Esophagus squamous epithelium (tissue), 5 donors: Measurements from ENCODE around the gene PRRX2. TPM values are rescaled to one million over a fixed set of nuclear protein-coding genes. Genes with fewer than 3 reads are reported as not detected.

ENCODE experiments used
- DNase-seq: peaks from one replicate; lab custom pipeline; 2025; lab: John Stamatoyannopoulos, UW
- H3K27ac ChIP-seq, 4 donors: fragments of 200-600 bp; sonication (generic); one replicate each; pipeline ENCODE4 v1.5.1; 2016 to 2019; ENCODE audit warnings: mild to moderate bottlenecking in 1 of 4
- H3K27me3 ChIP-seq, 4 donors: fragments of 200-600 bp; sonication (generic); 1 replicate in 3 of 4; 2 replicates in 1 of 4; pipeline versions ENCODE4 v1.5.1 to v1.6.0; 2017 to 2021; ENCODE audit warnings: antibody characterized with exemption in 1 of 4
- H3K36me3 ChIP-seq, 3 donors: fragments of 200-600 bp; sonication (generic); one replicate each; pipeline ENCODE4 v1.5.1; 2016 to 2019
- H3K4me1 ChIP-seq, 3 donors: fragments of 200-600 bp; sonication (generic); one replicate each; pipeline ENCODE4 v1.5.1; 2017 to 2019
- H3K4me3 ChIP-seq, 4 donors: fragments of 200-600 bp; sonication (generic); 1 replicate in 3 of 4; 2 replicates in 1 of 4; pipeline ENCODE4 v1.5.1; 2016 to 2019; ENCODE audit warnings: mild to moderate bottlenecking in 2 of 4, moderate library complexity in 1 of 4
- H3K9me3 ChIP-seq, 3 donors: fragments of 200-600 bp; sonication (generic); one replicate each; pipeline ENCODE4 v1.5.1; 2016 to 2019
- POLR2A ChIP-seq, 4 donors: fragments of 450-650 bp; IDR thresholded peaks; one replicate each; pipeline ENCODE4 v1.6.1; 2017; ENCODE audit warnings: antibody characterized with exemption in 4 of 4, mild to moderate bottlenecking in 4 of 4, moderate library complexity in 3 of 4
- WGBS, 2 donors: methylation state at CpG; one replicate each; pipeline ENCODE4 v1.1.5; 2018; 5-methylcytosine and 5-hydroxymethylcytosine counted together
- intact Hi-C: fragments of 100-400 bp; cut with DNase I; formaldehyde crosslinking; loops from one replicate; pipeline ENCODE4 v1.15.0; 2022
- total RNA-seq, 4 donors: library from RNA; depleted of rRNA; stranded (reverse); fragments of >200 nt; gene quantifications; one replicate each; pipeline ENCODE4 v1.1.0, GENCODE V29; 2016
- TF ChIP-seq, protein P1 (sequence below), 6 experiments: fragments of 450-650 bp in 4 of 6; fragments of 200-600 bp in 2 of 6; sonication (generic) in 2 of 6; IDR thresholded peaks; one replicate each; pipeline ENCODE4 v1.5.1; 2016 to 2019; ENCODE audit warnings: antibody characterized with exemption in 6 of 6, mild to moderate bottlenecking in 4 of 6, moderate library complexity in 4 of 6
- donor health status: DM: yes; HTN: yes; CAD: no.

Gene PRRX2
- total RNA-seq, 4 donors from 2014 or later = 0.82 to 3.8 (median 2.3) TPM

DNA sequence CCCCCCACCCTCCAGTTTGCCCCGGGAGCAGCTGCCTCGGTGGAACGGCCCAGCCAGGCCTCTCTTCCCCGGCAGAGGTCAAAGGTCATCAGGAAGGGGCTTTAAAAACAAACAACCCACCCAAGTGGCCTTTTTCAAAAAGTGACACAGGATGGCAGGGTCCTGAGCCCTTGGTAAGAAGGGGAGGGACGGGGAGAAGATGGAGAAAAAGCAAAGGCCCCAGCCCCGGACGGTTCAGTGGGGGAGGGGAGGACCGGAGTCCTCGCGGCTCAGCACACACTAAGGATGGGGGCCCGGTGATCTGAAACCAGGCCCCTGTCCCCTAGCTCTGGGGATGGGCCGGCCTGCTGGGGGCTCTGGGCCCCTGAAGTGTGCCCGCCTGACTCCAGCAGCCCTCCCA is 1.1 kb downstream of the PRRX2 start:
- Histone ChIP-seq H3K27me3 (peaks cover 0 to 68% (median 0%) of the 10 kb centered on the region in 4 donors), H3K27ac (peak overlapping the region in 3 of 4 donors; percentile 53 to 62 (median 56)), H3K4me1 (peaks cover 14 to 46% (median 14%) of the 10 kb centered on the region in 3 donors), H3K4me3 (peak overlapping the region; percentile 17 to 64 (median 44)), H3K9me3 (no peaks in the 10 kb centered on the region), H3K36me3 (no peaks in the 10 kb centered on the region)
- WGBS, 2 donors = 48% methylated on average over 7 of the region's 13 CpGs; no CpG with 5 or more reads in 1 of the 2 donors
- DNase-seq = no peak
- no peak for TF ChIP-seq POLR2A (IDR thresholded peaks at IDR 0.05)
- TF ChIP-seq, protein P1, sequence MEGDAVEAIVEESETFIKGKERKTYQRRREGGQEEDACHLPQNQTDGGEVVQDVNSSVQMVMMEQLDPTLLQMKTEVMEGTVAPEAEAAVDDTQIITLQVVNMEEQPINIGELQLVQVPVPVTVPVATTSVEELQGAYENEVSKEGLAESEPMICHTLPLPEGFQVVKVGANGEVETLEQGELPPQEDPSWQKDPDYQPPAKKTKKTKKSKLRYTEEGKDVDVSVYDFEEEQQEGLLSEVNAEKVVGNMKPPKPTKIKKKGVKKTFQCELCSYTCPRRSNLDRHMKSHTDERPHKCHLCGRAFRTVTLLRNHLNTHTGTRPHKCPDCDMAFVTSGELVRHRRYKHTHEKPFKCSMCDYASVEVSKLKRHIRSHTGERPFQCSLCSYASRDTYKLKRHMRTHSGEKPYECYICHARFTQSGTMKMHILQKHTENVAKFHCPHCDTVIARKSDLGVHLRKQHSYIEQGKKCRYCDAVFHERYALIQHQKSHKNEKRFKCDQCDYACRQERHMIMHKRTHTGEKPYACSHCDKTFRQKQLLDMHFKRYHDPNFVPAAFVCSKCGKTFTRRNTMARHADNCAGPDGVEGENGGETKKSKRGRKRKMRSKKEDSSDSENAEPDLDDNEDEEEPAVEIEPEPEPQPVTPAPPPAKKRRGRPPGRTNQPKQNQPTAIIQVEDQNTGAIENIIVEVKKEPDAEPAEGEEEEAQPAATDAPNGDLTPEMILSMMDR (IDR thresholded peaks at IDR 0.05) = no peak
- intact Hi-C loops = no loop called here

- 61 to 75% methylated on average over 8 to 10 of the region's 11 CpGs for WGBS, 2 donors
- peak overlapping the region in 3 of 4 donors; percentile 21 to 53 (median 21) for H3K27ac ChIP-seq
- peaks cover 0 to 68% (median 0%) of the 10 kb centered on the region in 4 donors for H3K27me3 ChIP-seq
- TF ChIP-seq POLR2A (IDR thresholded peaks at IDR 0.05) = no peak
- TF ChIP-seq, protein P1 (IDR thresholded peaks at IDR 0.05) = no peak
- H3K4me3 ChIP-seq = peak overlapping the region in 2 of 4 donors; percentile 51 to 64
- no peak for DNase-seq
- H3K36me3 ChIP-seq = no peaks in the 10 kb centered on the region
- H3K9me3 ChIP-seq = no peaks in the 10 kb centered on the region
- intact Hi-C loops = no loop called here
- peaks cover 14 to 51% (median 14%) of the 10 kb centered on the region in 3 donors for H3K4me1 ChIP-seq
Measured at GRCh38 chr9:129667378-129667777, 1.9 kb downstream of the PRRX2 start.

DNA sequence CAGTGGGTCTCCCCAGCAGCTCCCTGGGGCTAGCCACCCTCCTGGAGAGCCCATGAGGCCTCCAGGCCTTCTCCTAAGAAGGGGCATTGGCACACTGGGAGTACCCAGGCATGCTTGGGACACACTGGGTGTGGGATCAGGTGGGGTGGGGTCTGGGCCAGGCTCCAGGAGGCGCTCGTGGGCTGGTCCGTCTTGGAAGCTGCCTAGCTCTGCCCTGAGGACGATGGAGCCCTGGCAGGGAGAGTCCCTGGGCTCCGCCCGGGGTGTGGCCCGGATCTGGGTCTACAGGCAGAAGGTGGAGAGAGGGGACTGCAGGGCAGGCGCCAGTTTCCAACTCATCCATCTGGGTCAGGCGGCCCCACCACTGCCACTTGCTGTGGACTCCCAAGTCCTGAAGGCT is 2.4 kb downstream of the PRRX2 start:
- TF ChIP-seq, protein P1 (IDR thresholded peaks at IDR 0.05) = no peak
- TF ChIP-seq POLR2A (IDR thresholded peaks at IDR 0.05) = no peak
- H3K27me3 ChIP-seq = peaks cover 0 to 68% (median 0%) of the 10 kb centered on the region in 4 donors
- WGBS, 2 donors = 59% methylated on average over 6 of the region's 9 CpGs; no CpG with 5 or more reads in 1 of the 2 donors
- H3K36me3 ChIP-seq = no peaks in the 10 kb centered on the region
- no peak overlapping the region for H3K4me3 ChIP-seq
- H3K4me1 ChIP-seq = peaks cover 14 to 51% (median 14%) of the 10 kb centered on the region in 3 donors
- intact Hi-C loops = no loop called here
- H3K27ac ChIP-seq = peak overlapping the region in 2 of 4 donors; percentile 2 to 21
- DNase-seq = no peak
- H3K9me3 ChIP-seq = no peaks in the 10 kb centered on the region

DNA sequence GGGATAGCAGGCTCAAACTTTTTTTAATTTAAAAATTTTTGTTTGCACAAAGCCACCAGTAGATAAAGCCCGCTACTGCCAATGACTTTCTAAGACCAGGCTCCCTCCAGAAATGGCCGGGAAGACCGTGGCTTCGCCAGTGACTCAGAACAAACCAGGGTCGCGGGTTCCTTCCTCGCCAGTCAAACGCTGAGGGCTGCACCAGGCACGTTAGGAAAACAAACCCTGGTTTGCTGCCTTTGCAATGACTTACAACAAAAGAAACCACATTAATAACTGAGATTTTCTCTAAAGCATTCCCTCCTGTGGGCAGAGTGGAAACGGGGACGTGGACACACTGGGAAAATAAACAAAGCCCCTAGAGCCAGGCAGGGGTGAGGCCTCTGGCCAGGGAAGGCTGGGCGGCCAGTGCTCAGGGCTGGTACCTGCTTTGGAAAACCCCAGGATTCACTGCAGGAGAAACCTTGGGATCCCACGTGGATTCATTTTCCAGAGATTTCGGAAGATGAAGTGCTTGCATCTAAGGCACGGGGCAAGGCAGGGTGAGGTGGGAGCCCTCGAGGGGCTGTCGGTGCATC is 3.8 kb downstream of the PRRX2 start:
- Histone ChIP-seq H3K36me3 (no peaks in the 10 kb centered on the region), H3K4me1 (peaks cover 14 to 51% (median 14%) of the 10 kb centered on the region in 3 donors), H3K4me3 (no peak overlapping the region), H3K9me3 (no peaks in the 10 kb centered on the region), H3K27ac (no peak overlapping the region), H3K27me3 (peaks cover 0 to 71% (median 0%) of the 10 kb centered on the region in 4 donors)
- TF ChIP-seq POLR2A (IDR thresholded peaks at IDR 0.05) = no peak
- TF ChIP-seq, protein P1 (IDR thresholded peaks at IDR 0.05) = no peak
- intact Hi-C loops = no loop called here
- 57 to 58% methylated on average over 13 of the region's 17 CpGs for WGBS, 2 donors
- DNase-seq = no peak

GRCh38 chr9:129669946-129670345 is 4.5 kb downstream of the PRRX2 start:
- 86 to 91% methylated on average over 13 of the region's 13 CpGs for WGBS, 2 donors

More at GRCh38 chr9:129669946-129670345, 4.5 kb downstream of the PRRX2 start:
- Histone ChIP-seq H3K4me1 (peaks cover 14 to 48% (median 14%) of the 10 kb centered on the region in 3 donors), H3K36me3 (no peaks in the 10 kb centered on the region), H3K27ac (no peak overlapping the region), H3K9me3 (no peaks in the 10 kb centered on the region), H3K27me3 (peaks cover 0 to 71% (median 0%) of the 10 kb centered on the region in 4 donors), H3K4me3 (no peak overlapping the region)
- intact Hi-C loops = no loop called here
- DNase-seq = no peak
- no peak for TF ChIP-seq POLR2A (IDR thresholded peaks at IDR 0.05)
- TF ChIP-seq, protein P1 (IDR thresholded peaks at IDR 0.05) = no peak
